ENCODE results near the gene THAP7. TPM values are rescaled to one million over a fixed set of nuclear protein-coding genes. Genes with fewer than 3 reads are reported as not detected.

Gene THAP7
- total and polyA plus RNA-seq, 9 of the 15 experiments (the other 6 are each of a cell fraction or from before 2014, with no cell fraction given): 7.9 to 263 (median 84.1) TPM

- no peak for TF ChIP-seq MCM2 (IDR thresholded peaks at IDR 0.05; ENCODE audit: low read depth)
- peak; percentile 10; the same call in 1 of the 2 replicates for TF ChIP-seq HINFP (tag; conservative IDR thresholded peaks at IDR 0.05; ENCODE audit: low read depth)
- peak; percentile 67; the same call in 1 of the 2 replicates for TF ChIP-seq PTTG1 (tag; IDR thresholded peaks at IDR 0.05; ENCODE audit: low read depth)
- TF ChIP-seq ZNF644 (tag; IDR thresholded peaks at IDR 0.05; ENCODE audit: low read depth): no peak
- TF ChIP-seq ZNF707 (CRISPR knock-in tag; conservative IDR thresholded peaks at IDR 0.05): no peak
- TF ChIP-seq ZSCAN29 (IDR thresholded peaks at IDR 0.05): no peak
- TF ChIP-seq THRA (IDR thresholded peaks at IDR 0.05): no peak
- no peak for TF ChIP-seq ATF6 (CRISPR knock-in tag; IDR thresholded peaks at IDR 0.05)
- no peak for TF ChIP-seq TRIM25 (IDR thresholded peaks at IDR 0.05; ENCODE audit: borderline replicate concordance)
- TF ChIP-seq HNRNPUL1 (IDR thresholded peaks at IDR 0.05; ENCODE audit: low read length): no peak
- TF ChIP-seq CREBBP (IDR thresholded peaks at IDR 0.05; ENCODE audit: low read depth, low read length): no peak
- no peak for TF ChIP-seq TAF1 (IDR thresholded peaks at IDR 0.05; ENCODE audit: control insufficient read depth, extremely low read depth, insufficient read depth, low read length, severe bottlenecking)
- no peak for TF ChIP-seq ZNF76 (CRISPR knock-in tag; IDR thresholded peaks at IDR 0.05; ENCODE audit: borderline replicate concordance)
- no peak for TF ChIP-seq ZNF134 (CRISPR knock-in tag; conservative IDR thresholded peaks at IDR 0.05)
- no peak for TF ChIP-seq SIRT6 (IDR thresholded peaks at IDR 0.05; ENCODE audit: low read depth, low read length)
- 0 out of 2 replicates have a peak, but pooled peaks have one; percentile 54 for TF ChIP-seq ZBTB49 (CRISPR knock-in tag; IDR thresholded peaks at IDR 0.05; ENCODE audit: borderline replicate concordance)
- TF ChIP-seq ZNF23 (CRISPR knock-in tag; IDR thresholded peaks at IDR 0.05): no peak
- no peak for TF ChIP-seq SRSF1 (IDR thresholded peaks at IDR 0.05; ENCODE audit: low read depth, low read length)
Measured at GRCh38 chr22:20953668-20954500, 48.0 kb downstream of the THAP7 start (continued).
